ENCODE measurements around the gene PLCH1.
"Not testable (repeated sequence)": the region's sequence is repeated elsewhere in the genome, so short reads cannot be mapped to it uniquely, and the experiment has no call there.

PLCH1 gene

DNA sequence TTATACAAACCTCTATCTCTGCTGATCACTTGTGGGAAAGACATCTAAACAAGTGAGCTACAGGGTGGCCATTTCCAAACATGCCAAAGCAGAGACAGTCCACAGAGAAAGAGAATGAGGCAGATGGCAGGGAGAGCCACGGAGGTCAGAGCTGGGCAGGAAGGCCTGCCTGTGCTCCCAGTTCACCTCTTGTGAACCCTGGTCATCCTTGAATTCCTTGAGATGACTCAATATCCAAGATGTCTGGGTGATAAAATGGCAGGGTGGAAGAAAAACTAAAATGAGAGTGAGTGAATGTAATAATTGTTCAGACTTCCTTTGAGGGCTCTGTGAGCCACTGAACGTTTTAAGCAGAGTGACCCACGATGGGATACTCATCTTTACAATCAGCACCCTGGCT, 104.8 kb downstream of the PLCH1 start:
- no peak for DNase-seq

DNA sequence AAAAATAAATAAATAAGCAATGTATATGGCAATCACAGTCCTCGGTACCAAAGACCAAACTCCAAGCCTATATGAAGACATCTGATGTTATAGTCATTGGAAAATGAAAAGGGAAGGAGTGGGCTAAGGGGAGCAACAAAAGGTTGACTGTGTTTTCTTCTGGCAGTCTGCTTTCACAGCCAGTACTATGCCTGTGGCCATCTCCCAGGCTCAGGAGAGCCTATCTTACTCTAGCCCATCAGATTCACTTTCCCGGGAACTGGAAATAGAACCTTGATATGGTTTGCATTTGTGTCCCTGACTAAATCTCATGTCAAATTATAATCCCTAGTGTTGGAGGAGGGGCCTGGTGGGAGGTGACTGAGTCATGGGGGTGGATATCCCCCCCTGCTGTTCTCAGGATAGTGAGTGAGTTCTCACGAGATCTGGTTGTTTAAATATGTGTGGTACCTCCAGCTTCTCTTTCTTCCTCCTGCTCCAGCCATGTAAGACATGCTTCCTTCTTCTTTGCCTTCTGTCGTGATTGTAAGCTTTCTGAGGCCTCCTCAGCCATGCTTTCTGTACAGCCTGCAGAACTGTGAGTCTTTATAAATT, 105.3 kb downstream of the PLCH1 start:
- DNase-seq, result no peak

DNA sequence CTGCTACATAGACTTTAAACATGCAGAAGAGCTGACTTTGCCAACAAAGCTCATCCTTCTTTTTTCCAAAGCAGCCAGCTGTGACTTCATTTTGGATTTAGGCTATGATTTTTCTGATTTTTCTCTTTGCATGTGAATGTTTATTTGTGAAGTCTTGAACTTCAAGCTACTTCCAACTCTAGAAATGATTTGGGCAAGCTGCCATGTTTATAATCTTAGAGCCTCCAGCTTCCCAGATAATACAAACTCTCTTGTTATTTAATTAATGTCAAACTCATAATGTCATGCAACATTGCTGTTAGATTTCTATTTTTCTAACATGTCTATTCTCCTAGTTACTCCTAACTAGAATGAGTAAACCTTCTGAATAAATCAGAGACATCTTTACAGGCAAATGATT, 106.4 kb downstream of the PLCH1 start:
- not testable (repeated sequence) for DNase-seq

DNA sequence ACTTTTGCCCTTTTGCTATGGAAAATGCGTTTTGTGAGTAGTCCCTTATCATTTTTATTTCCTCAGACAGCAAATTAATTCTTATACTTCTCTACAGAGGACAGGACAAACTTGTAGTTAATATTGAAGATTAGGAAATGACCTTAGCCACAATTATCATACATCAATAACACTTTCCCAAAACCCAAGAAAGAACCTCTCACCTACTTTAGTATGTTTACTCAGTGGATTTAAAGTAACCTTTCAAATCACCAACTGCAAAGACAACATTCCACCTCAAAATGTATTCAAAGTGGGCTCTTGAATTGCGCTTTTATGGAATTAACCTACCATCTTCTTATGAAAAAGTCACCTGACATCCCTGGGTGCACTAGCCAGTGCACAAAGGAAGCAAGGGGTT, 107.3 kb downstream of the PLCH1 start:
- DNase-seq, result no peak

DNA sequence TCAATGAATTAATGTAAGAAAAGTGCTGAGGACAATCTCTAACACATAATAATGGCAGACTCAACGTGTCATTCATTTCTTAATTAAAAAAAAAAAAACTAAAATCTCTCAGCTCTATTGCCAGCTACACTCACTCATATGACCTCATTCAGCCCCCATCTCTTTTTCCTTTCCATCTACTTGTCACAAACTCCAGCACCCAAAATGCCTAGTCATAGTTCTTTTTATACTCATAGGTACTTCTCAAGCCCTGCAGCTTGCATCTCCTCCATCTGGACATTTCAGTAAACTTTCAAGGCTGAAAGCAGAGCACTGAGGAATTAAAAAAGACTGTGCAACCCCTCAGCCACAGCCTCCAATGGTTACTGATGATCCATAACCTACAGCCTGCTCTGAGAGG, 109.8 kb downstream of the PLCH1 start:
- DNase-seq, result no peak

DNA sequence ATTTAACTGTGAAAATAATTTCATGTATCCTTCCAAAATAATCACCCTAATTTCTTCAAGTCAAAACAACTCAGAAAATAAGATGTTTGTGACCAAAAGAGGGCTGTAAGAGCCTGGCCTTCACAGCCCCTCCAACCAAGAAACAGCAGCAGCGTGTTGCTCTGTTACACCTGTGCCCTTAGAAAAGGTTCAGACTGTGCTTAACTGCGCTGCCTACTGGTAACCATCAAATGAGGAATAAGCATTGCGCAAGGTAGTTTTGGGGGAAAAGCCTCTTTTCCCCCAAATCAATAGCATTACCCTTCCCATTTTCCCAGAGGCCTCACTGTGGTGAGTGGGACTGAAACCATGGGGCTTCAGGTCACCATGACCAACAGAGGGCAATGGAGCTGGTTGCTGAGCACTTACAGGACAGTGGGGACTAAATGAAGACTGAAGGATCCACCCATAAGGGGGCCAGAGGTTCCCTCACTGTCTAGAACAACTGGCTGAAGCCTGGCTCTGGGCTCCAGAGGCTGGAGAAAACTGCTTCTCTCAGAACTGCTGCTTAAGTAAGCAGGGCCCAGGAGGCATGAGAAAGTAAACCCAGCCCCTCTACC, 110.7 kb downstream of the PLCH1 start:
- DNase-seq, result no peak

DNA sequence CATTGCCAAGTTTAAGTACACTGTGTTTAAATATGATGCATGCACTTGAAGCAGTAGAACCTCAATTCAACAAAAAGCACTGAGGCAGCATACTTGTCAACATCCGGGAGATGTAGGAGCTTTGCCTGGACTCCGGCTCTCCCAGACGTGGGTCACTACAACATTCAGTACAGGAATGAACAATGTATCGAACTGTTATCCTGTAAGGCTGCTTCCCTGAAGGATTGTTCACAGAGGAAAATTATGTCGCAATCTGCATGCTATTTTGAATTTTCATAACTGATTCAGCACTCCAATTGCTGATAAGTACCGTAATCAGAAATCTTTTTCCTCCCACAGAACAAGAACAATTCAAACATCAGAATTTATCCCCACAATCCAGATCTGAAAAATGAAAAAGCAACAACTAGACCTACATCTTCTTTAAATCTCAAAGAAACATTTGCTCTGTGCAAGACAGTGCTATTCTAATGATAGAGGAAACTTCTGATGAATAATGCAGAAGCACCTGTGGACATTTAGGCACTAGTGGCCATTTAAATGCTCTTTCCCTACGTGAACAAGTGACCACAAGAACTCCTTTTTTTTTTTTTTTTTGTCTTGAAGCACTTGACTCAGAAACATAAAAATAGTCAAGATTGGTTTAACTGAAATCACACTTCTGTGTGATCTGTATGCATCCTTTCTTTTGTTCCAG, 113.4 kb downstream of the PLCH1 start:
- no peak for DNase-seq

DNA sequence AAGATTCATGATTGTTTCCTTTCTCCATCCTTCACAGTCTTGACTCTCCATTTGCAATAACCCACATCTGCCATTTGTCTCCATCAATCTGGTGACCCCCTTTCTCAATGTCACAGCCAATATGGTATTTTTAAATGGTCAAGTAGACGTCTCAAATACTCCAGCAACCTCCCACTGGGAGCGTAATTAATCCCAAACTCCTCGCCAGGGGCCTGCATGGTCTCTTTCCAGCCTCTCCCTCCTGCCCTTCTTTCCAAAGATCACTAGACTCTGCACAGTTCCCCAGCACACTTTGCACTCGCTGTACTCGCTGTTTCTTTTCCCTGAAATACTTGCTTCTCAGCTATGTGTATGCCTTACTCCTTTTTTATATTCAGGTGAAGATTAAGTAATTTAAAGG, 115.3 kb downstream of the PLCH1 start:
- DNase-seq, result no peak

DNA sequence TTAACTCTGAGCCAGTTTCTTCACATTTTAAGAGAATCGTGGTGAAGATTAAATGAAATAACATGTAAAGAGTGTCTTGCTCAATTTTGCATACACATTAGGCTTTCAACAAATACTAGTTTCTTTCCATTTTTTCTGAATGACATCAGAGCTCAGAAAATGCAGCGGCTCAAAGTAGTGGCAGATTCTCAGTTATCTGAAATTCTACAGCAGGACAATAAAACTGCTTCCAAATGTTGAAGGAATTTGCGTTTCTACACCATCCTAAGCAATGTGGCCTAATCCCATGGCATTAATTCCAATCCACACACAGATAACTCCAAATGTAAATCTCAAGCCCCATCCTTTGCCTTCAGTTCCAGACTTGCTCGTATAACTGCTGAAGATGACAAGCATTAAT, 115.8 kb downstream of the PLCH1 start:
- DNase-seq, result no peak

DNA sequence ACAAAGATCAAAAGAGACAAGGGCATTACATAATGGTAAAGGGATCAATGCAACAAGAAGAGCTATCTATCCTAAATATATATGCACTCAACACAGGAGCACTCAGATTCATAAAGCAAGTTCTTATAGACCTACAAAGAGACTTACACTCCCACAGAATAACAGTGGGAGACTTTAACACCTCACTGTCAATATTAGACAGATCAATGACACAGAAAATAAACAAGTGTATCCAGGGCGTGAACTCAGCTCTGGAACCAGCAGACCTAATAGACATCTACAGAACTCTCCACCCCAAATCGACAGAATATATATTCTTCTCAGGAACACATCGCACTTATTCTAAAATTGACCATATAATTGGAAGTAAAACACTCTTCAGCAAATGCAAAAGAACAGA, 122.2 kb downstream of the PLCH1 start:
- not testable (repeated sequence) for DNase-seq

DNA sequence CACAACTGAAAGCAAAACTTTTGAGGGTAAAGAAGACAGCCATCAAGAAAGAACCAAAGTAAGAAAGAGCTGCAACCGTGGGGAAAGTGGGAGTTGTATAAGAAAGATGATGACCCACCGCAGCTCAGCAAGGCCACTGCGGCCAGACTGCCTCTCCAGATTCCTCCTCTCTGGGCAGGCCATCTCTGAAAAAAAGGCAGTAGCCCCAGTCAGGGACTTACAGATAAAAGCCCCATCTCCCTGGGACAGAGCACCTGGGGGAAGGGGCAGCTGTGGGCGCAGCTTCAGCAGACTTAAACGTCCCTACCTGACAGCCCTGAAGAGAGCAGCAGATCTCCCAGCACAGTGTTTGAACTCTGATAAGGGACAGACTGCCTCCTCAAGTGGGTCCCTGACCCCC, 124.3 kb downstream of the PLCH1 start:
- not testable (repeated sequence) for DNase-seq

DNA sequence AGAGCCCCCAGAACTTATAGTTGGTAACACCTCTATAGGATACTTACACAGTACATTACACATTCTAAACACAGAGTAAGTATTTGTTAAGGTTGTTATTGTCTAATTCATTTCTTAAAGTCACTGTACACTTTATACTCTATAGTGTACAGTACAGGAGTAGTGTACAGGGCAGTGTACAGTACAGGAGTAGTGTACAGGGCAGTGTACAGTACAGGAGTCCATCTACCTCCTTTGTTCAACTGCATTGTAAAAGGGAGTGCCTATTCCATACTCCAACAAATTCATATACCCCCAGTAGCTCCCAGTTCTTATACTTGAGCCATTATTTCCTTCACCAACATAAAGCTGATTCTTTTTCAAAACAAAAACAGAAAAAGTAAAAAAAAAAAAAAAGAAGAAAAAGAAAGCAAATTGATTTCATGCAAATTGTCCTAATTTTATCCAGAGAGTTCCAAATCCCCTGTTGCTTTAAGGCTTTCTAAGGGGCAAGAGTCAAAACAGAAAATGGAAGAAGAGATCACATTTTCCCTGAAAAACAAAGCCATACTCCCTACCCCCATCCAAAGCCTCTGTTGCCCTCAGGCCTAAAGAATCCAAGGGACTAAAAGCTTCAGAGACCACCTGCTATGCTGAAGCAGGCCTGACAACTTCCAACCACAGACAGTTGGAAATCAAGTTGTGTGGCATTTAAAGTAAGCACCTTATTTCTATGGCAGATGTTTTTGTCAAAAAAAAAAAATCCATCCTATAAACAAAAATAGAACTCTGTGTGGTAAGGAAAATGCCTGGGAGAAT, 125.6 kb downstream of the PLCH1 start:
- no peak for DNase-seq

DNA sequence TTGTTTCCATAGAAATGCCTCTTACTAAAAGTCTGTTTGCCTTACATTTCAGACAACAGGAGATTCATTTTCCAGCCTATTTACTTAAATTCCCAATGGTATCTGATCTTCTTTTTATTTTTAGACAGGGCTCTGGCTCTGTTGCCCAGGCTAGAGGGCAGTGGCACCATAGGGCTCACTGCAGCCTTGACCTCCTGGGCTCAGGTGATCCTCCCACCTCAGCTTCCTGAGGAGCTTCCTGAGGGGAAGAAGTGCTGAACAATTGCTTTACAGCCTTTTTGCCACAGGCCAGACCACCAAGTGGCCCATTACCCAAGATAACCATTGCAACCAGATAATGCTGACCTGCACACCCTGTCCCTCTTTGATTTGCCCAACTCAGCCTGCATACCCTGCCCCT, 126.3 kb downstream of the PLCH1 start:
- DNase-seq, result no peak

DNA sequence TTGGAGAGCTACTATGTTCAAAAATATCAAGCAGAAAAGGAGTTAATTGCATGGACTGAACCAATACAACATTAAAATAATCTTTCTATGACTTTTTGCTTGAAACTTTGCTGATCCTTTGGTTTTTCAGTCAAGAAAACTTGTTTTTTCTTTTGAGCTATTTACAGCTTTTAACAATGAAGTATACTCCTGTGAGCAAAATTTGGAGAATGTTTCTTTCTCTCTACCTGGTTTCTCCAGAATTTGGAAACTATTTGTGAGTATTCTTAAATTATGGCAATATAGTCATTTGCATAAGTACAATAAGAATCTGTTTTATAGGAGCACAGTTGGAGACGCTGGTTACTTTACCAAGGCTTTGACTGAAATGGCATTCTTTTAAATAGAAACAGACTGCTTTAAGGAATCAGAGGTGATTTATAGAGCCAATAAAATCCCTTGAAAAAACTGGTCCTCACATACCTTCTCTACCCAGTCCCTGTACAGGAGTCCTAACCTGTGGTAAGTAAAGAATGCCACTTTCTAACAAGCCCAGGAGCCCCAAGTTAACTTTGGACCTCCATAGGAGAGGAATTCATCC, 127.4 kb downstream of the PLCH1 start:
- DNase-seq, result no peak

DNA sequence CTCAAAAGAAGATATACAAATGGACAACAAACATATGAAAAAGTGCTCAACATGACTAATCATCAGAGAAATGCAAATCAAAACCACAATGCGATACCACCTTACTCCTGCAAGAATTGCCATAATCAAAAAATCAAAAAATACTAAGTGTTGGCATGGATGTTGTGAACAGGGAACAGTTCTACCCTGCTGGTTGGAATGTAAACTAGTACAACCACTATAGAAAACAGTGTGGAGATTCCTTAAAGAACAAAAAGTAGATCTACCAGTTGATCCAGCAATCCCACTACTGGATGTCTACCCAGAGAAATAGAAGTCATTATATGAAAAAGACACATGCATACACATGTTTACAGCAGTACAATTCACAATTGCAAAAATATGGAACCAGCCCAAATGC, 129.7 kb downstream of the PLCH1 start:
- DNase-seq, result not testable (repeated sequence)

DNA sequence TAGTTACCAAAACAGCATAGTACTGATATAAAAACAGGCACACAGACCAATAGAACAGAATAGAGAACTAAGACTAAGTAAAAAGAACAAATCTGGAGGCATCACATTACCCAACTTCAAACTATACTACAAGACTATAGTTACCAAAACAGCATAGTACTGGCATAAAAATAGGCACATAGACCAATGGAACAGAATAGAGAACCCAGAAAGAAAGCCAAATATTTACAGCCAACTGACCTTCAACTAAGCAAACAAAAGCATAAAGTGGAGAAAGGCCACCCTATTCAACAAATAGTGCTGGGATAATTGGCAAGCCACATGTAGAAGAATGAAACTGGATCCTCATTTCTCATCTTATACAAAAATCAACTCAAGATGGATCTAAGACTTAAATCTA, 130.5 kb downstream of the PLCH1 start:
- DNase-seq, result not testable (repeated sequence)

DNA sequence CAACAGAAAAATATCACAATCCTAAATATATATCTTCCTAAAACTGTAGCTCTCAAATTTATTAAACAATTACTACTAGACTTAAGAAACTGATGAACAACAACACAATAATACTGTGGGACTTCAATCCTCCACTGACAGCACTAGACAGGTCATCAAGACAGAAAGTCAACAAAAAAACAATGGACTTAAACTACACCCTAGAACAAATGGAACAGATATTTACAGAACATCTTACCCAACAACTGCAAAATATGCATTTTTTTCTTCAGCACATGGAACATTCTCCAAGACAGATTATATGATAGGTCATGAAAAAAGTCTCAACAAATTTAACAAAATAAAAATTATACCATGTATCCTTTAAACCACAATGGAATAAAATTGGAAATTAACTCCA, 133.4 kb downstream of the PLCH1 start:
- DNase-seq, result no peak

DNA sequence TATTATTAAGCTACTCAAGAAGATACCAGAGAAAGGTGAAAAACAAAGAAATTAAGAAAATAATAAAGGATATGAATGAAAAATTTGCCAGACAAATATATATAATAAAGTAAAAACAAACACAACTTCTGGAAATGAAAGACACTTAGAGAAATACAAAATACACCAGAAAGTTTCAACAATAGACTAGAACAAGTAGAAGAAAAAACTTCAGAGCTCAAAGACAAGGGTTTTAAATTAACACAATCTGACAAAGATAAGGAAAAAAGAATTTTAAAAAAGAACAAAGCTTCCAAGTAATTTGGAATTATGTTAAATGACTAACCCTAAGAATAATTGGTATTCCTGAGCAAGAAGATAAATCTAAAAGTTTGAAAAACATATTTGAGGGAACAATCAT, 135.3 kb downstream of the PLCH1 start:
- DNase-seq, result no peak

DNA sequence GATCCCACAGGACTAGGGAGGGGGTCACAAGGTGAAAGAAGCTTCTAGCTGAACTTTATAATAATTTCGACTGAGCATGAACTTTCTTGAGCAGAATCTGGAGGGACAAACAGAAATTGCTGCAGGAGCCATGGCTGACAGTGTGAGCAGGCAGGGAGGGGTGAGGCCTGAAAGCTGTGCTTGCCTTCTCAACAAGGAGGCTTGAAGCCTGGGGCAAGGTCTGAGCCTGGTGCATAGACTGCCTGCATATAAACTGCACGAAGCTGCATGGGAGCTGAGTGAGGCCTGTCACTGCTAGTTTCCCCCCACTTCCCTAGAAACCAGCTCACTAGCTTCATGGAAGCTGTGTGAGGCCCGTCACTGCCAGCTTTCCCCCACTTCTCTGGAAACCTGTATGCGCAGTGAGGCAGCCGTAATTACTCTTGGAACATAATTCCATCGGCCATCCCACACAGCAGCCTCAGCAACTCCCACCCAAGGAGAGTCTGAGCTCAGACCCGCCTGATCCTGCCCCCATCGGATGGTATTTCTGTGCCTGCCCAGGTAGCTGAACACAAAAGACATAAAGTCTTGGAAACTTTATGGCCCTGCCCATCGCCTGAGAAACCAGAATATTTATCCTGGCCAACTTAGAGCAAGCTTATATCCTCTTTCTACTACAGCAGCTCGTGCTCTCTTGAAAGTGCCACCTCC, 136.5 kb downstream of the PLCH1 start:
- DNase-seq, result no peak

DNA sequence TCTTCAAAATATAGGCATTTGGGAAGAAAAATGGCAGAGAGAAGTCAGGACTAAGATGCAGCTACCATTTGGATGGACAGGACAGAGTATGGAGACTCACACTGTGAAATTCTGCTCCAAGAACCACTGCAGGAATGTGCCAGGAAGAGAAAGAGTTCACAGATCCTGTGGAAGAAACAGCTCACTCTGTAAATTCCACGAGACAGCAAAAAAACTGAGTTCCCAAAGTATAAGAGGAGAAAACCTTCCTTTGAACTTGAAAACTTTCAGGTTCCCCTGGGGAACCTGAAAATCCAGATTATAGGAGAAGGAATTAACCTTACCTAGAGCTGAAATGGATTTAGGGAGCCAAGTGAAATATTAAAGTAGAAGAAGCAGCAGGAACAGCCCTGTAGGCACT, 137.1 kb downstream of the PLCH1 start:
- DNase-seq, result no peak

DNA sequence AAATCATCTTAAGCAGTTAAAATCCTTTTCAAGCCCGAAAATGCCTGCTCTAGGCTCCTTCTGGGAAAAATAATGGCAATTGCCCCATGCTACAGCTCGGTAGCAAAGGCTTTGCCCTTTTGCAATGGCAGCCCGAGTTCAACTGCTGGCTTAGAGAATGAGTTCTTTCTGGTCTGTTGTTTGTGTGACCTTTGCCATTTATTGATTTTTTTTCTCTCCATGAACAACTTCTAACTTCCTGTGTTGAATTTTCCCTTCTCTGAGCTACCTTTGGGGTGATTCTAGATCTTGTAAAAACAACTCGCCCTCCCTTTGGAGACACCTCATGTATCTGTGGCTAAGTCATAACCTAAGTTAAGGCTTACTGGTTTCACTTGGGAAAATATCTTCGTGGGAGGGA, 139.3 kb downstream of the PLCH1 start:
- no peak for DNase-seq

DNA sequence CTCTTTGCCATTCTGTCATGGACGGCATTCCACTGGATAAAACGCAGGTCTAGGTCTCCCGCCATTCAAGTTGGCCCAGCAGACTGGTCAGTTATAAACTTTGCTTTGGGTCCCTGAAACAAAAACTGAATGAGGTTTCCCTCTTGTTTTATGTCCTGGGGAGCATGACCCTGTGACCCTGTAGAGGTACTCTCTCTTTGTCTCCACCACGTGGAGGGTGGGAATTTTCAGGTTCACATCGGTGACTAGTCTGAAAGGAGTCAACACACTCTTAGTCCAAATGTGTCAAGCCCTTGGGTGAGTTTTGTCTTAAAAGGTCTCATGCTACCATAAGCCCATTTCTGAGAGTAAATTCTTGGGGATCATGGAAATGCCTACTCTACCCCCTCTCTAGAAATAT, 139.9 kb downstream of the PLCH1 start:
- no peak for DNase-seq

DNA sequence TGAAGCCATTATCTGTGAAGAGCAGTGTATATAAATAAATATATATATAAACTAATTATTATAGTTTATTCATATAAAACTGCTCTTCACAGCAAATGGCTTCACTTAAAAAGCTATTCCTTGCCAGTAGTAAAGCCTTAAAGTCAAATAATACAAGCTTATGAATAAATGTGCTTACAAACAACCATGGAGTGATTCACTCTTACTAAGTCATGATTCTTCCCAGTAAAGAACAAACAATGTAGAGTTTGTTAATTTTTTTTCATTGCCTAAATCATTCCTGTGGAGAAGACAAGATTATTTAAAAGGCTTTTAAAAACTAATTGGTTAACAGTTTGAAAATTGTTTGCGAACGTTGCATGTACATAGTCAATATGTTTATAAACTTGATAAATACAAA, 140.7 kb downstream of the PLCH1 start:
- DNase-seq, result no peak

Measured in activated gamma-delta T cell treated with Interleukin-2 at 50 U/mL for 16 hours (primary cell).